Measurements from ENCODE around the gene KIF26B.

DNA sequence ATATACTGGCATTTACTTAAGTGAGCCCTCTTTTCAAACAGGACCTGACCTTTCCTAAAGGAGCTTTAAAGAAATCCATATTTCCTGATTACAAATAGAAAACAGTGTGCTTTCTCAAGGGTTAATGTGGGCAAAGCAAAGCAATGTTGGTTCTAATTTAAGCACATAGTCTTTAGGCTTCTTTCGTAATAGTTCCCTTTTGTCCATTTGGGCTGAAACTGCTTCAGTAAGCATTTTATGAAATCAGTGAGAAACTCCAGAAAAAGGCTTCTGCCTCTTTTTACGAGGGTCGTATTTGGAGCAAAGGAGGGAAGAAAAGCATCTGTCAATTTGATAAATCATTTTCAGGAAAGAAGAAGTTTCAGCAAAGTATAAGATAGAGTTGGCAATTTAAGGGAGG is 331.2 kb downstream of the KIF26B start:
- no peak for TF ChIP-seq EZH2 (IDR thresholded peaks at IDR 0.05; ENCODE audit: insufficient read depth, poor library complexity, severe bottlenecking)
- no peak for TF ChIP-seq EZH2phosphoT487 (IDR thresholded peaks at IDR 0.05; ENCODE audit: insufficient read depth, low read depth)

Data from GM23248 (cell line).